HG03575 (cell line): ENCODE measurements around the gene MARK3.
"Not testable (repeated sequence)": the region's sequence is repeated elsewhere in the genome, so short reads cannot be mapped to it uniquely, and the experiment has no call there.

ENCODE experiments used
- ATAC-seq: cut with Tn5 transposase; IDR thresholded peaks from one replicate; pipeline ENCODE4 v1.9.1; 2021; ENCODE audit not compliant: unreplicated experiment, insufficient number of reproducible peaks, low FRiP score; ENCODE audit errors: extremely low read depth

The MARK3 gene

GRCh38 chr14:103501921-103502669, 116.9 kb downstream of the MARK3 start:
- no peak for ATAC-seq

GRCh38 chr14:103502877-103503276, 117.7 kb downstream of the MARK3 start:
- no peak for ATAC-seq

GRCh38 chr14:103503296-103503695, 118.1 kb downstream of the MARK3 start:
- ATAC-seq: no peak

- no peak for ATAC-seq
Observed at GRCh38 chr14:103504991-103505565, 119.9 kb downstream of the MARK3 start.

- no peak for ATAC-seq
Observed at GRCh38 chr14:103507751-103508150, 122.5 kb downstream of the MARK3 start.

GRCh38 chr14:103508521-103509329, 123.5 kb downstream of the MARK3 start:
- ATAC-seq: no peak

- no peak for ATAC-seq
Observed at GRCh38 chr14:103509864-103510723, 124.9 kb downstream of the MARK3 start.

- ATAC-seq: no peak
Observed at GRCh38 chr14:103510724-103511693, 125.8 kb downstream of the MARK3 start.

- not testable (repeated sequence) for ATAC-seq
Observed at GRCh38 chr14:103512180-103512579, 127.0 kb downstream of the MARK3 start.

GRCh38 chr14:103512701-103513611, 127.7 kb downstream of the MARK3 start:
- ATAC-seq: no peak

- no peak for ATAC-seq
Observed at GRCh38 chr14:103514596-103515421, 129.6 kb downstream of the MARK3 start.

- ATAC-seq: no peak
Observed at GRCh38 chr14:103516426-103517173, 131.4 kb downstream of the MARK3 start.

- no peak for ATAC-seq
Observed at GRCh38 chr14:103517174-103517566, 132.0 kb downstream of the MARK3 start.

GRCh38 chr14:103517721-103518421, 132.7 kb downstream of the MARK3 start:
- ATAC-seq: no peak

GRCh38 chr14:103518422-103519042, 133.3 kb downstream of the MARK3 start:
- no peak for ATAC-seq
